MM.1S (cell line): Measurements from ENCODE around the gene COL12A1.

Experiments used
- DNase-seq: peaks from one replicate; pipeline ENCODE4 v3.0.0-alpha.2; 2015
- H2AFZ ChIP-seq: fragments of 300-600 bp; sonication (generic); 2 replicates; pipeline ENCODE4 v1.6.0; 2016; ENCODE audit warnings: antibody characterized with exemption, low read length
- H3F3A ChIP-seq: fragments of 300-600 bp; sonication (generic); 2 replicates; pipeline ENCODE4 v1.6.1; 2016; ENCODE audit warnings: mild to moderate bottlenecking, antibody characterized with exemption, low read length, moderate library complexity, mixed read lengths; ENCODE audit not compliant: insufficient read depth
- H3K27ac ChIP-seq: fragments of 300-600 bp; sonication (generic); 2 replicates; pipeline ENCODE4 v1.5.1; 2016; ENCODE audit warnings: mild to moderate bottlenecking, low read length
- H3K27me3 ChIP-seq: fragments of 300-600 bp; sonication (generic); replicated peaks from 2 replicates; pipeline ENCODE4 v1.6.0; 2016; ENCODE audit warnings: low read length; ENCODE audit not compliant: insufficient read depth
- H3K36me3 ChIP-seq: fragments of 300-600 bp; sonication (generic); replicated peaks from 2 replicates; pipeline ENCODE4 v1.6.1; 2016; ENCODE audit warnings: mild to moderate bottlenecking, low read length, mixed read lengths; ENCODE audit not compliant: insufficient read depth
- H3K4me1 ChIP-seq: fragments of 300-600 bp; sonication (generic); 2 replicates; pipeline ENCODE4 v1.6.1; 2016; ENCODE audit warnings: low read length, mixed read lengths
- H3K4me2 ChIP-seq: fragments of 300-600 bp; sonication (generic); 2 replicates; pipeline ENCODE4 v1.6.0; 2016; ENCODE audit warnings: low read depth, low read length
- H3K4me3 ChIP-seq: fragments of 300-600 bp; sonication (generic); 2 replicates; pipeline ENCODE4 v1.5.1; 2016; ENCODE audit warnings: low read length, mixed read lengths
- H3K79me2 ChIP-seq: fragments of 300-600 bp; sonication (generic); 2 replicates; pipeline ENCODE4 v1.6.1; 2016; ENCODE audit warnings: mixed run types, low read length, mixed read lengths
- H3K9ac ChIP-seq: fragments of 300-600 bp; sonication (generic); 2 replicates; pipeline ENCODE4 v1.6.1; 2016; ENCODE audit warnings: low read length, mixed read lengths
- H3K9me2 ChIP-seq: fragments of 300-600 bp; sonication (generic); replicated peaks from 2 replicates; pipeline ENCODE4 v1.6.1; 2016; ENCODE audit warnings: mild to moderate bottlenecking, low read length, mixed read lengths; ENCODE audit not compliant: insufficient read depth
- H3K9me3 ChIP-seq: fragments of 300-600 bp; sonication (generic); replicated peaks from 2 replicates; pipeline ENCODE4 v1.6.1; 2016; ENCODE audit warnings: mild to moderate bottlenecking, low read length, mixed read lengths; ENCODE audit not compliant: insufficient read depth
- H4K20me1 ChIP-seq: fragments of 300-600 bp; sonication (generic); 2 replicates; pipeline ENCODE4 v1.6.1; 2016; ENCODE audit warnings: mild to moderate bottlenecking, low read length, moderate library complexity, mixed read lengths; ENCODE audit not compliant: insufficient read depth
- CTCF ChIP-seq: fragments of 300-600 bp; sonication (generic); IDR thresholded peaks from 2 replicates; pipeline ENCODE4 v1.5.1; 2016; ENCODE audit warnings: antibody characterized with exemption, low read length, mixed read lengths
- EZH2 ChIP-seq: fragments of 300-600 bp; sonication (generic); optimal IDR thresholded peaks from 2 replicates; pipeline ENCODE3; 2017; ENCODE audit warnings: low read depth, mild to moderate bottlenecking, antibody characterized with exemption, low read length, mixed read lengths
- EZH2phosphoT487 ChIP-seq: fragments of 300-600 bp; sonication (generic); IDR thresholded peaks from 2 replicates; pipeline ENCODE4 v1.6.1; 2018; ENCODE audit warnings: antibody characterized with exemption, low read length

Gene COL12A1

GRCh38 chr6:75101896-75102295, 104.0 kb downstream of the COL12A1 start:
- Histone ChIP-seq H3F3A (no peaks in the 10 kb centered on the region), H3K9me3 (no peaks in the 10 kb centered on the region), H2AFZ (no peak overlapping the region), H3K9me2 (no peaks in the 10 kb centered on the region), H3K79me2 (no peaks in the 10 kb centered on the region), H3K4me3 (no peak overlapping the region), H3K27ac (no peak overlapping the region), H3K4me1 (no peaks in the 10 kb centered on the region), H3K4me2 (no peak overlapping the region), H3K9ac (no peak overlapping the region), H4K20me1 (no peaks in the 10 kb centered on the region), H3K36me3 (no peaks in the 10 kb centered on the region), H3K27me3 (no peaks in the 10 kb centered on the region)
- DNase-seq = no peak
- TF ChIP-seq EZH2 = no peak
- no peak for TF ChIP-seq CTCF
- TF ChIP-seq EZH2phosphoT487 = no peak

GRCh38 chr6:75098709-75099108, 107.1 kb downstream of the COL12A1 start:
- no peak overlapping the region for H3K9ac ChIP-seq
- TF ChIP-seq EZH2 = no peak
- H3K4me3 ChIP-seq = no peak overlapping the region
- H3K36me3 ChIP-seq = no peaks in the 10 kb centered on the region
- no peaks in the 10 kb centered on the region for H4K20me1 ChIP-seq
- H3K9me2 ChIP-seq = no peaks in the 10 kb centered on the region
- no peak overlapping the region for H3K27ac ChIP-seq
- H3K27me3 ChIP-seq = no peaks in the 10 kb centered on the region
- H3K4me2 ChIP-seq = no peak overlapping the region
- H2AFZ ChIP-seq = no peak overlapping the region
- H3K4me1 ChIP-seq = no peaks in the 10 kb centered on the region
- no peaks in the 10 kb centered on the region for H3K79me2 ChIP-seq
- no peaks in the 10 kb centered on the region for H3K9me3 ChIP-seq
- no peak for DNase-seq
- no peaks in the 10 kb centered on the region for H3F3A ChIP-seq

GRCh38 chr6:75096966-75097365, 108.9 kb downstream of the COL12A1 start:
- Histone ChIP-seq H3K4me2 (no peak overlapping the region), H3K79me2 (no peaks in the 10 kb centered on the region), H3F3A (no peaks in the 10 kb centered on the region), H3K4me3 (no peak overlapping the region), H3K9me3 (no peaks in the 10 kb centered on the region), H3K36me3 (no peaks in the 10 kb centered on the region), H3K27ac (no peak overlapping the region), H3K9ac (no peak overlapping the region), H4K20me1 (no peaks in the 10 kb centered on the region), H2AFZ (no peak overlapping the region; the same call in 1 of the 2 replicates), H3K4me1 (no peaks in the 10 kb centered on the region), H3K9me2 (no peaks in the 10 kb centered on the region), H3K27me3 (no peaks in the 10 kb centered on the region)
- TF ChIP-seq CTCF (no peak), EZH2 (no peak), EZH2phosphoT487 (no peak)
- DNase-seq = no peak

- H3K79me2 ChIP-seq = no peaks in the 10 kb centered on the region
- no peak for DNase-seq
- H4K20me1 ChIP-seq = no peaks in the 10 kb centered on the region
- no peak overlapping the region for H2AFZ ChIP-seq
- H3K9me2 ChIP-seq = no peaks in the 10 kb centered on the region
- no peaks in the 10 kb centered on the region for H3F3A ChIP-seq
- H3K9me3 ChIP-seq = no peaks in the 10 kb centered on the region
- H3K27ac ChIP-seq = no peak overlapping the region
- no peak overlapping the region for H3K9ac ChIP-seq
- no peaks in the 10 kb centered on the region for H3K4me1 ChIP-seq
- no peak overlapping the region for H3K4me3 ChIP-seq
- H3K36me3 ChIP-seq = no peaks in the 10 kb centered on the region
- H3K27me3 ChIP-seq = no peaks in the 10 kb centered on the region
- TF ChIP-seq EZH2 (no peak), CTCF (no peak), EZH2phosphoT487 (no peak)
- H3K4me2 ChIP-seq = no peak overlapping the region
Measured at GRCh38 chr6:75094614-75095200, 111.1 kb downstream of the COL12A1 start.
